ENCODE data around the gene UBXN4. TPM values are rescaled to one million over a fixed set of nuclear protein-coding genes. Genes with fewer than 3 reads are reported as not detected.
A peak's percentile ranks its signal among the peaks of the same experiment; 100 is the strongest.

Gene UBXN4
- total and polyA plus RNA-seq, 2 of the 4 experiments (the other 2 are of a cell fraction) = 48.1 to 49.1 TPM

GRCh38 chr2:135825131-135825530 lies 83.5 kb downstream of the UBXN4 start:
- Histone ChIP-seq H3K14ac (replicated peaks; ENCODE audit: low read depth, low read length) (no peak overlapping the region), H3K36me3 (ENCODE audit: control insufficient read depth, insufficient read depth, low read length) (no peaks in the 10 kb centered on the region), H3K27ac (ENCODE audit: insufficient read depth, low read length) (no peak overlapping the region), H2AFZ (replicated peaks; ENCODE audit: low read length, poor library complexity) (peak overlapping the region; percentile 56), H3K4ac (ENCODE audit: low read depth, low read length) (no peak overlapping the region), H3K9me3 (ENCODE audit: control insufficient read depth, insufficient read depth, low read length) (peaks cover 5% of the 10 kb centered on the region), H4K5ac (ENCODE audit: low read depth, low read length) (no peak overlapping the region), H2BK120ac (ENCODE audit: low read depth, low read length) (no peak overlapping the region), H2AK5ac (ENCODE audit: low read depth, low read length) (no peak overlapping the region), H3K27me3 (ENCODE audit: control insufficient read depth, insufficient read depth, low read length) (peaks cover 4% of the 10 kb centered on the region; the same call in 1 of the 2 replicates), H3K56ac (ENCODE audit: extremely low read depth, insufficient read depth, low read length) (no peak overlapping the region), H4K20me1 (ENCODE audit: insufficient read depth, low read length) (no peaks in the 10 kb centered on the region), H3K18ac (ENCODE audit: low read depth, low read length) (no peak overlapping the region), H4K8ac (ENCODE audit: low read depth in 2 of 2, low read length in 2 of 2) (no peak overlapping the region), H2BK15ac (ENCODE audit: low read depth, low read length) (no peak overlapping the region), H2BK20ac (ENCODE audit: low read depth, low read length) (no peak overlapping the region), H3K9ac (ENCODE audit: low read depth, low read length) (no peak overlapping the region), H3K9me1 (ENCODE audit: insufficient read depth, low read length) (no peaks in the 10 kb centered on the region), H2AK9ac (replicated peaks; ENCODE audit: low read depth, low read length, poor library complexity) (no peak overlapping the region), H3K4me3 (ENCODE audit: insufficient read depth, low read depth, low read length) (no peak overlapping the region), H2BK5ac (ENCODE audit: low read depth, low read length, poor library complexity, severe bottlenecking) (no peak overlapping the region), H3K79me1 (ENCODE audit: low read depth in 1 of 2, low read length in 2 of 2) (no peaks in the 10 kb centered on the region), H3K4me2 (ENCODE audit: low read depth, low read length) (no peak overlapping the region), H3K23ac (ENCODE audit: low read depth, low read length) (no peak overlapping the region), H4K91ac (ENCODE audit: insufficient read depth, low read depth, low read length) (no peak overlapping the region), H3K4me1 (ENCODE audit: control insufficient read depth, insufficient read depth, low read length) (peaks cover 3% of the 10 kb centered on the region; the same call in 1 of the 2 replicates)
- dilution Hi-C loops (cut with HindIII; ENCODE audit: low sequenced_read_pairs, unreplicated experiment) (no loop called here), in situ Hi-C loops (cut with MboI; ENCODE audit: low sequenced_read_pairs) (no loop called here), intact Hi-C loops (cut with micrococcal nuclease) (no loop called here)
- no peak for DNase-seq
- TF ChIP-seq RFX5 (IDR thresholded peaks at IDR 0.05; ENCODE audit: low read depth, low read length) = no peak
- no peak for TF ChIP-seq SMC3 (IDR thresholded peaks at IDR 0.05; ENCODE audit: low read depth, low read length)
- TF ChIP-seq BHLHE40 (IDR thresholded peaks at IDR 0.05; ENCODE audit: low read depth, low read length) = no peak
- no peak for TF ChIP-seq MAFK (IDR thresholded peaks at IDR 0.05; ENCODE audit: low read depth, low read length)
- TF ChIP-seq CEBPB (IDR thresholded peaks at IDR 0.05; ENCODE audit: low read depth, low read length) = no peak
- TF ChIP-seq USF2 (IDR thresholded peaks at IDR 0.05; ENCODE audit: low read depth, low read length) = no peak
- no peak for TF ChIP-seq RCOR1 (IDR thresholded peaks at IDR 0.05; ENCODE audit: insufficient replicate concordance, low read length)
- TF ChIP-seq FOS (IDR thresholded peaks at IDR 0.05; ENCODE audit: low read depth, low read length) = no peak
- TF ChIP-seq CHD1 (IDR thresholded peaks at IDR 0.05; ENCODE audit: low read depth, low read length) = no peak
- TF ChIP-seq NFE2L2 (IDR thresholded peaks at IDR 0.05; ENCODE audit: low read depth, low read length) = no peak
- TF ChIP-seq MXI1 (IDR thresholded peaks at IDR 0.05; ENCODE audit: borderline replicate concordance, low read depth, low read length) = no peak
- ATAC-seq (ENCODE audit: low read depth) = no peak
- BruUV-seq (replicated peaks) = no TSS peak
- no CpG with 5 or more reads among the region's 9 CpGs for WGBS, 2 experiments (ENCODE audit: extremely low coverage in 2 of 2, insufficient read length in 1 of 2)
- ChIA-PET CTCF (no interaction called here), POLR2A (ENCODE audit: unreplicated experiment) (interaction anchor here (0.6 kb wide), 1 partner anchor 903 kb away, joined by 12 read pairs; no protein-coding TSS in a partner anchor)

Measured in IMR-90 (cell line).